ENCODE measurements around the gene METTL14. TPM values are rescaled to one million over a fixed set of nuclear protein-coding genes. Genes with fewer than 3 reads are reported as not detected.

The METTL14 gene
- total RNA-seq, 1 experiment from 2014 or later, result 26.3 TPM

- Histone ChIP-seq H3K9me2 (ENCODE audit: insufficient read depth) (no peaks in the 10 kb centered on the region), H2AFZ (no peak overlapping the region), H3K27ac (no peak overlapping the region), H3K27me3 (ENCODE audit: insufficient read depth, low read depth) (no peaks in the 10 kb centered on the region), H3K4me1 (replicated peaks; ENCODE audit: insufficient read depth) (no peaks in the 10 kb centered on the region), H3K4me2 (no peak overlapping the region), H3K9me3 (ENCODE audit: insufficient read depth, low read depth) (no peaks in the 10 kb centered on the region), H3K36me3 (ENCODE audit: low read depth) (no peaks in the 10 kb centered on the region), H3K4me3 (no peak overlapping the region), H3F3A (ENCODE audit: insufficient read depth, low read depth) (no peaks in the 10 kb centered on the region), H4K20me1 (ENCODE audit: insufficient read depth) (no peaks in the 10 kb centered on the region), H3K79me2 (ENCODE audit: low read depth) (no peaks in the 10 kb centered on the region)
- BruUV-seq (replicated peaks), result no TSS peak
- no peak for DNase-seq
- intact Hi-C loops (cut with micrococcal nuclease; ENCODE audit: unreplicated experiment), result no loop called here
- TF ChIP-seq CTCF (conservative IDR thresholded peaks at IDR 0.05), result no peak
- no peak for TF ChIP-seq EZH2 (IDR thresholded peaks at IDR 0.05; ENCODE audit: low read depth)
- POLR2A ChIA-PET (ENCODE audit: unreplicated experiment), result no interaction called here
- CTCF ChIA-PET, result no interaction called here
Measured at GRCh38 chr4:118756429-118756828, 71.2 kb downstream of the METTL14 start.

- no peak overlapping the region for H2AFZ ChIP-seq
- no peaks in the 10 kb centered on the region for H3K4me1 ChIP-seq (replicated peaks; ENCODE audit: insufficient read depth)
- no peak overlapping the region for H3K4me3 ChIP-seq
- H3K36me3 ChIP-seq (ENCODE audit: low read depth), result no peaks in the 10 kb centered on the region
- H3K4me2 ChIP-seq, result no peak overlapping the region
- BruUV-seq (replicated peaks), result no TSS peak
- H4K20me1 ChIP-seq (ENCODE audit: insufficient read depth), result no peaks in the 10 kb centered on the region
- no peaks in the 10 kb centered on the region for H3F3A ChIP-seq (ENCODE audit: insufficient read depth, low read depth)
- TF ChIP-seq EZH2 (IDR thresholded peaks at IDR 0.05; ENCODE audit: low read depth) (no peak), CTCF (conservative IDR thresholded peaks at IDR 0.05) (no peak)
- no peaks in the 10 kb centered on the region for H3K9me2 ChIP-seq (ENCODE audit: insufficient read depth)
- intact Hi-C loops (cut with micrococcal nuclease; ENCODE audit: unreplicated experiment), result no loop called here
- DNase-seq, result no peak
- no peaks in the 10 kb centered on the region for H3K9me3 ChIP-seq (ENCODE audit: insufficient read depth, low read depth)
- ChIA-PET CTCF (no interaction called here), POLR2A (ENCODE audit: unreplicated experiment) (no interaction called here)
- H3K27ac ChIP-seq, result no peak overlapping the region
- H3K79me2 ChIP-seq (ENCODE audit: low read depth), result no peaks in the 10 kb centered on the region
- H3K27me3 ChIP-seq (ENCODE audit: insufficient read depth, low read depth), result no peaks in the 10 kb centered on the region
Measured at GRCh38 chr4:118756958-118757357, 71.8 kb downstream of the METTL14 start.

- no peaks in the 10 kb centered on the region for H3K79me2 ChIP-seq (ENCODE audit: low read depth)
- no peaks in the 10 kb centered on the region for H3K36me3 ChIP-seq (ENCODE audit: low read depth)
Measured at GRCh38 chr4:118757761-118758251, 72.6 kb downstream of the METTL14 start.

More at GRCh38 chr4:118757761-118758251, 72.6 kb downstream of the METTL14 start:
- TF ChIP-seq CTCF (conservative IDR thresholded peaks at IDR 0.05), result no peak
- no peak for TF ChIP-seq EZH2 (IDR thresholded peaks at IDR 0.05; ENCODE audit: low read depth)
- Histone ChIP-seq H3K4me1 (replicated peaks; ENCODE audit: insufficient read depth) (no peaks in the 10 kb centered on the region), H3K4me2 (no peak overlapping the region), H3F3A (ENCODE audit: insufficient read depth, low read depth) (no peaks in the 10 kb centered on the region), H4K20me1 (ENCODE audit: insufficient read depth) (no peaks in the 10 kb centered on the region), H3K9me3 (ENCODE audit: insufficient read depth, low read depth) (no peaks in the 10 kb centered on the region), H2AFZ (no peak overlapping the region), H3K27me3 (ENCODE audit: insufficient read depth, low read depth) (no peaks in the 10 kb centered on the region), H3K9me2 (ENCODE audit: insufficient read depth) (no peaks in the 10 kb centered on the region), H3K27ac (no peak overlapping the region), H3K4me3 (no peak overlapping the region)
- no peak for DNase-seq
- no TSS peak for BruUV-seq (replicated peaks)
- CTCF ChIA-PET, result no interaction called here
- intact Hi-C loops (cut with micrococcal nuclease; ENCODE audit: unreplicated experiment), result no loop called here
- POLR2A ChIA-PET (ENCODE audit: unreplicated experiment), result no interaction called here
